Left renal pelvis (tissue), 4 donors: ENCODE measurements around the gene SLCO3A1. TPM values are rescaled to one million over a fixed set of nuclear protein-coding genes. Genes with fewer than 3 reads are reported as not detected.

Experiments
- DNase-seq, 4 donors: peaks; one replicate each; pipeline ENCODE4 v3.0.0-alpha.2; 2013; ENCODE audit warnings: low read depth in 4 of 4, low spot score in 3 of 4
- polyA plus RNA-seq, 4 donors: library from polyadenylated mRNA; unstranded; fragments of 120-200 nt; gene quantifications; one replicate each; pipeline ENCODE4 v1.2.1, GENCODE V29; 2013; ENCODE audit not compliant: insufficient read length in 4 of 4

Gene SLCO3A1
- polyA plus RNA-seq, 4 donors: 9.3 to 13.3 (median 12.3) TPM

DNA sequence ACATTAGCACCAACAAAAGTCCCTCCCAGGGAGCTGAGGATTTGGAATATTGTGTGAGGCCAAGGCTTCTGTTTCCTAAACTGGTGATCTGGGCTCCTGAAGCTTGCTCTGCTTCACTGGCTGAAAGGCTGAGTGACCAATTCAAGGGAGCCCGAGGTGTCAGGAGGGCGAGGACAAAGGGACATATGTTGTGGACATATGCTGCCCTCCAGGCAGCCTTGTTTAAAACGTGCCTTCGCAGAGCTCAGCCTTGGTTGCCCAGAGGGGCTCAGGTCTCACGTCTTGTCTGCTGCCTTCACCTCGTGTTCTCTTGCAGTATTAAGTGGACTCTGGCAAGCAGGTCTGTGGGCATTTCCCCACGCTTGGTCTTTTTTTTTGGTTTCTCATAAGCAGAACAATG lies 7.0 kb downstream of the SLCO3A1 start:
- no peak for DNase-seq

DNA sequence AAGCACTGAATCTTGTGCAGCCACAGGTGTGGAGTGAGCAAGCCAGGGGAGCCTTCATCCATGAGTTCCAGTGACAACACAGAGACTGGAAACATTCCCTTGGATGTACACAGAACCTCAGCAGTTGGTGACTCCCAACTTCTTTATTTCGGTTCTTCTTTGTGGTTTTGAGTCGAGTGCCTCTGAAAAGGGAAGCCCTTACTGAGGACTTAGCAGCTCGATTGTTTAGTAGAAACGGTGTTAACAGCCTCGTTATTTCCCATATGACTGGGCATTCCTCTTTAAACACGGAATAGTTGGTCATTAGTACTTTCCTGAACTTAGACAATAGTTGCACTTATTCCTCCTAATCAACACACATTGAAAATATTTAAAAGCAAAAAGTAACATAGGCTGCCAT lies 7.7 kb downstream of the SLCO3A1 start:
- no peak for DNase-seq

DNA sequence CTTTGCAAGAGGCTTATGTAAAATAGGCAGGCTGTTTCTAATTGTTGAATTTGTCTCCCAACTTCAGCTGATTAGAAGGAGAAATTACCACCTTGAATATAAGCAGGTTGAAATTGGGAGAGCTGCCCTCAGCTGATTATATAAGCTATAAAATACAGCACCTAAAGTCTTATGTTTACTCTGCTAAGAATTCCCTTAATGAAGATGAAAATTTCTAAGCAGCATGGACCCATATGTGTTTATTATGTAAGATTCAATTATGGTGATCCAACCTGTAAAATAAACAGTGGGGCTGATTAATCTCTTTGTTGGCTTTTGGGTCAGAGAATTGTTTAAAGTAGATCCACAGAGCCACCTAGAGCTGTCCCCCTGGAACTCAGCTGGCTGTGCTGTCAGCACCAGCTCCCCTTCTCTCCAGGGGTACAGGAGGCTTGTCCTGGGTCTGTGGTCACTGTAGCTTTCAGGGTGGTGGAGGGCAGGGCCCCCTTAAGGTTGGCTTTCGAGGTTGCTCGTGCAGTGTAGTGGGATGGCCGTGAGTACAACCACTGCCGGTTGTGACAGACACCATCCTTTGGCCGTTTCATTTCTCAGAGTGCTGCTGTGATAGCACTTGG lies 9.5 kb downstream of the SLCO3A1 start:
- DNase-seq: no peak

DNA sequence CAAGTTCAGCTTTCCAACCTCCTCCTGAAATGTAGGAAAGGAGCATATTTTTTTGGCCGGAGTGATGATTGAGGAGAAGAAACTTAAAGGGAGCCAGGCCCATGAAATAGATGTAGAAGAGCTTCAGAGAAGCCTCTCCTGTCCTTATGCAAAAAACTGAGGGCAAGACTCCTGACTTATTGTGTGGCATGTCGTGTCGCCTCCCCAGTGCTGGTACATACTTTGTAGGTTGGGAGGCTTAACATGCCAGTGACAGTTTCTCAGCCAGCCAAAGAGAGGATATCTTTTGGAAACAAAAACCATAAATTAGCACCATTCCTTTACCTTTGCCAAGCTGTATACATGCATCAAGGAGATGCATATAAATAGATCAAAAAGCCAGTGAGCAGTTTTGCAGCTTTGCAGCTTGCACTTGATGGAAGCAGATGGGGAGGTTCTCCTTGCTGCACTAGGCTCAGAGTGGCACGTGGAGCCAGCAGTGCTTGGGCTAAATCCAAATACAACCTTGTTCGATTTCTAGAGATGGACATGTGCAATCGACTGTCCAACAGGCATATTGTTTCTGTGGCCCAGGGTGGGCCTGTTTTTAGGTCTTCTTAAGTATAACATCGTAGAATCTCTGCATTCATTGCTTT lies 10.2 kb downstream of the SLCO3A1 start:
- no peak for DNase-seq

DNA sequence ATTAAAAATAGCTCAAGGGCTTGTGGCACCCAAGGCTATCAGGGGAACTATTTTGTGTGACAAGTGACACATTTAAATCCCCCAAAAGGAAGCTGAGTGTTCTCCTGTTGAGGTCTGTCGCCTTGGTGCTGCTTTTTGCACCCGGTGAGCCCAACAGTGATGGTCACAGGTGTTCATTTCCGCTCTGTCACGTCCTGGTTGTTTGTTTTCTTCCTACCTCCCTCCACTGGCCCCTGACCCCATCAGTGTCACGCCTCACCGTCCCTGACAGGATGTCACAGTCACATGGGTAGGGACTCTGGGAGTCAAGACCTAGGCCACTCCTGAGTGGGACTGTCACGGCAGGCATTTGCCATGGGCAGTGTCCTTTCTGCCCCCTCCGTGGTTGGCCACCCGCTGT lies 11.2 kb downstream of the SLCO3A1 start:
- no peak for DNase-seq

DNA sequence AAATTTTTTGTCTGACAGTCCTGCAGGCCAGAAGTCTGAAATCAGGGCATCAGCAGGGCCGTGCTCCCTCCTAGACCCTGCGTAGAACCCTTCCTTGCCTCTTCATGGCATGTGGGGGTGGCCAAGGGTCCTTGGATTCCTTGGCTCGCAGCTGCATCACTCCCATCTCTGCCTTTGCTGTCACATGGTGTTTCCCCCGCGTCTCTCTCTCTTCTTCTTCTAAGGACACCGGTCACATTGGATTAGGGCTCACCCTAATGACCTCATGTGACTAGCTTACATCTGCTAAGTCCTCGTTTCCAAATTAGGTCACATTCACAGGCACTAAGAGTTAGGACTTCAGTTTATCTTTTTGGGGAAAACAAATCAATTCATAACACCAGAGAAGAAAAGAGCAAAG lies 12.0 kb downstream of the SLCO3A1 start:
- DNase-seq: no peak

DNA sequence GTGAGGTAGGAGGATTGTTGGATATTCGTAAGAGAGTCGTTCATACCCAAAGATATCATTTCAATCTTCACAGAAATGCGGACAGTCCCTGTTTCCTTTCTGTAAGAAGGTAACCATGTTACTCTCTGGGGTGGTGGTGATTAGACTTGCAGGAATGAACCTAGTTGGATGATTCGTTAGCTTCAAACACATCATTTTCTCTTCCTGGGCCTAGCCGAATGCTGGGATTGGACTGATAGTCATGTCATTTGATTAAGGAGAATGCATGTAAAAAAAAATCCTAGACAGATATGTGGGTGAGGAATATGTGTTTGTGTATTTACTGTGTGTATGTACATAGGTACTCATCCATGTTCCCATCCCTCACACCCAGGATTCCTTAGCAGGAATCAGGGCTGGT lies 12.4 kb downstream of the SLCO3A1 start:
- no peak for DNase-seq

DNA sequence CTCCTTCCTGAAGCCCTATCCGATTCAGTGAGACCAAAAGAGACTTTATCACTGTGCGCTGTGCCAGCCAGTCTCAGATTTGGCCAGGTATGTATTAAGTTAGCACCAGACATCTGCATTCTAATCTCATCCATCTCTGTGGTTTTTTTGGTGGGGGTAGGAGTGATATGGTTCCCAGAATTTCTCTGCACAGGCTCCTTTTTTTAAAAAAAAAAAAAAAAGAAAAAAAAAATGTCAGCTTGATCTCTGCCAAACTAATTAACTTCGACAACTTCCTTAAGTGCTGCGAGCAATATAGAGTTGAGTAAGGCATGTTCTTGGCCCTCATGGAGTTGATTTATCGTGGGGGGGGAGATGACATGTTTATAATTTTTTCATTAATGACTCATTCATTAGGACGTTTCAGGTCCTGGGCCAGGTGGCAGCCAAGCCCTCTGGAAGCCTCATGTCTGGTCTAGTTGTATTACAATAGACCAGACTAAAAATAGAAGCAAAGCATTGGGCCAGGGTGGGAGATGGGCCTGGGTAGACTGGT lies 12.9 kb downstream of the SLCO3A1 start:
- DNase-seq: no peak

DNA sequence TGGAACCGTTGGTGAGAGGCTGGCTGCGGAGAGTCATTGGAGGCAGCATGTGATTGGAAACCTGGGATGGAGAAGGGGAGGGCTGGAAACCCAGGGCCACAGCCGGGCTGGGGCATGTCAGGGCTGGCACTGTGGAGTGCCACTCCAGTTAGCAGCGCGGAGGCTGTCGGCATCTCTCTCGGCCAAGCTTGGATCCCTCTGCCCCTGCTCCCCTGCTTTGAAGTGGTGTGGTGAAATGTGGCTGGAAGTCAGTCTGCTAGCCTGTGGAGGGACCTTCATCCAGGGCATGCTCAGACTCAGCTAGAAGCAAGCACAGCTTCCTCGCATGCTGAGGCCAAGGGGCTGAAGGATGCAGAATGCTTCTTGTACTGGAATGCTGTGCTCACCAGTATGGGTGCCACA lies 13.5 kb downstream of the SLCO3A1 start:
- no peak for DNase-seq

DNA sequence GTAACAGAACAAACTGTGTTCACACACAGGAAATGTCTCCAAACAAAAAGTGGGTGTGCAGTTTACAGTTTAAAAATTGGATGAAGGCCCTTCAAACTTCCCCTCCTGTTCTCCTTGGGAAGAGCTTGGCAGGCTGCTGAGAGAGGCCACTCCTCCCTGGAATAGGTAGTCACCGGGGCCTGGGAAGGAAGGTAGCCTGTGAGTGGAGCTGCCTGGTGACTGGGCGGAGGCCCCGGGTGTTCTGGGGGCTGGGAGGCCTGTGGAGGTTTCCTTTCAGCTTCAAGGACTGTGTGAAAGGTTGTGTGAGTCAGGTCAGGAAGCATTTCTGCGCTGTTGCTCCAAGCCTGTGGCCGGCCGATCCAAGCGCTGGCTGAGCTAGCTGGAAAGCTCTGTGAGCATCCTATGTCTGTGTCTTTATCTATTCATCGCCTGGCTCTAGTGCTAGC lies 14.1 kb downstream of the SLCO3A1 start:
- DNase-seq: no peak

DNA sequence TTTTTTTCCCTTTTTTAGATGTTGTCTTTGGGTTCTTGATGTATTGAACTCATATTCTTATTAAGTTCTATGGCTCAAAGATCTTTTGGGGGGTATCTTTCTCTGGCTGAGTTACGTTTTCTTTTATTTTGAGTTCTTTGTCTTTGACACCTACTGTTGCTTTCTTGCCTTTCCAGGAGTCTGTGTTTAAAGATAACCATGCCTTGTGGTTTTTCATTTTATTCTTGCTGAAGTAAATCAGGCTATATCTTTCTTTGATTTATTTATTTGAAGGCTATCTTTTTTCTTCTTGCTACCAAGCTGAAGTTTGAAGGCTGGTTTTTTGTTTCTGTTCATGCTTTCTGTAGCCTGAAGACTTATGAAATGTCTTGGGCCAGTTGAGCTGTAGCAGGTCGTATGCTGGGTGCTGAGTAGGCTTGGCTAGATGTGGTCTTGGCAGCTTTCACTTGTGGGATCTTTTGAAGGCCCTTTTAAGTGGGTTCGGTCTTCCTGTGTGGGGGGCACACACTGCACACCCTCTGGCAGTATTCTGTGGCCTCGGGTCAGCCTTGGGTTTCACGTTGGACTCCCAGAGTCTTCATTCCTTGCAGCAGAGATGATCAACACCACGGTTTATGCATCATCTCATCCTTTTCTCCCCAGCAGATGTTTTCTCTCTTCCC lies 17.5 kb downstream of the SLCO3A1 start:
- no peak for DNase-seq

DNA sequence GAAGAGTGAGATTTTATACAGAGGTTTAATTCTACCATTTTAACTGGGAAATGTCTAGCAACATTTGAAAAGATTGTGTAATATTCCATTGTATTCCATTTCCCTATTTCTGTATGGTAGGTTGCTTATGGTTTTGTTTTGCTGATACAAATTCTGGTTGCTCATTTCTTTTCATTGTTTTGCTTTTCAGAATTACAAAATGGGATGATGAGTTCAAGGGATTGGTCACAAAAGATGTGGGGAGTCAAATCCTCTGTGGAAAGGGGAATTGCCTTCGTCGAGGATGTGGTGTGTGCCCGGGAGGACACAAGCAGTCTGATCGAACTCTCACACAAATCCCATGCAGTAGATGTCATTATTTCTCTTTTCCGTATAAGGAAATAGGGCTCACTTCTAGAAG lies 18.3 kb downstream of the SLCO3A1 start:
- no peak for DNase-seq

DNA sequence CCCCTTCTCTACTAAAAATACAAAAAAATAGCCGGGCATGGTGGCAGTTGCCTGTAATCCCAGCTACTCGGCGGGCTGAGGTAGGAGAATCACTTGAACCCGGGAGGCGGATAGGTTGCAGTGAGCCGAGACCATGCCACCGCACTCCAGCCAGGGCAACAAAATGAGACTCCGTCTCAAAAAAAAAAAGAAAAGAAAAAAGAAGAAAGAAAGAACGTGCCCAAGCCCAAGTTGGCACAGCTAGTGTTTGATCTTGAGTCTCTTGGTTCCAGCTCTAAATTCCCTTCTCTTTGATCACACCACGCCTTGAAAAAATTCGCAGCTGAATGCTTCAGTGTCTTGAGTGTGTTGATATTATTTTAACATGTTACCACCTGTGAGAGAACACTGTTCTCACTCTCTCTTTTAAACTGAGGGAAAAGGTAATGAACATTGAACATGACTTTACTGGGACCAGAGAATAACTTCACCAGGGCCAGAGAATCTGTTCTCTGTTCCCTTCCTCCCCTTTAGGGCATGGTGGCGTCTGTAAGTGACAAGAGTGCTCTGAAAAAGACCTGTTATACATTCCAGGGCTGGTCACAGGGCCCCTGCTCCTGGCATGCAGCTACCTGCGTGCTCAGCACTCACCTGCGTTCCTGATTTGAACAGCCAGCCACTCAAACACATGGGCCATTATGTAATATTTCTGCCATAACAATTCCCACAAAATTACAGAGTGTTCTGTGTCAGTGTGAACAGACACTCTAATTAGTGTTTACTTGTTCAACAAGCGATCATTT lies 19.0 kb downstream of the SLCO3A1 start:
- DNase-seq: no peak

DNA sequence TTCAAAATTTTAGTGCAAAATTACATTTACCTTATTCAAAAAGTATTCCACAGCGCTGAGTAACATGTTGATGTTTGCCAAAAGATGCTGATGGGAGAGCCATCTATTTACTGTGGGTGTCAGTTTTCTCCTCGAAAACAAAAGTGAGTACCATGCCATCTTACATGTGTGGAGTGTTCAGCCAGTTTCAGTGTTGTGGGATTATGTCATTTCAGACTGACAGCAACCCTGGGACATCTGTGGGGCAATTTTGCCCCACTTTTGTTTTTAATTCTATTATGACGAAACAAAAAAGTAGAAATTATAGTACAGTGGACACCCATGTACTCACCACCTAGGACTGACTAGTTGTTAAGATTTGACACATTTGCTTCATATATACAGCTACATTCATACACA lies 19.6 kb downstream of the SLCO3A1 start:
- DNase-seq: no peak

DNA sequence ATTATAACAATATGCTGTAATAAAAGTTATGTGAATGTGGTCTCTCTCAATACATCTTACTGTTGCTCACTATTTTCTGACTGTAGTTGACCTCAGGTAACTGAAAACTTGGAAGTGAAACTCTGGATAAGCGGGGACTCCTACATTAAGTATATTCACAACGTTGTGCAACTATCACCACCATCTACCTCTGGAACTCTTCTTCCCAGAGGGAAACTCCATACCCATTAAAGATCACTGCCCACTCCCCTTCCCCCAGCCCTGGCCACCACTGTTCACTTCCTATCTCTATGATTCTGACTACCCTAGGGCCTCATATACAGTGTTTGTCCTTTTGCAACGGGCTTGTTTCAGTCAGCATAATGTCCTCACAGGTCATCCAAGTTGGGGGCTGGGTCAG lies 20.7 kb downstream of the SLCO3A1 start:
- DNase-seq: no peak

DNA sequence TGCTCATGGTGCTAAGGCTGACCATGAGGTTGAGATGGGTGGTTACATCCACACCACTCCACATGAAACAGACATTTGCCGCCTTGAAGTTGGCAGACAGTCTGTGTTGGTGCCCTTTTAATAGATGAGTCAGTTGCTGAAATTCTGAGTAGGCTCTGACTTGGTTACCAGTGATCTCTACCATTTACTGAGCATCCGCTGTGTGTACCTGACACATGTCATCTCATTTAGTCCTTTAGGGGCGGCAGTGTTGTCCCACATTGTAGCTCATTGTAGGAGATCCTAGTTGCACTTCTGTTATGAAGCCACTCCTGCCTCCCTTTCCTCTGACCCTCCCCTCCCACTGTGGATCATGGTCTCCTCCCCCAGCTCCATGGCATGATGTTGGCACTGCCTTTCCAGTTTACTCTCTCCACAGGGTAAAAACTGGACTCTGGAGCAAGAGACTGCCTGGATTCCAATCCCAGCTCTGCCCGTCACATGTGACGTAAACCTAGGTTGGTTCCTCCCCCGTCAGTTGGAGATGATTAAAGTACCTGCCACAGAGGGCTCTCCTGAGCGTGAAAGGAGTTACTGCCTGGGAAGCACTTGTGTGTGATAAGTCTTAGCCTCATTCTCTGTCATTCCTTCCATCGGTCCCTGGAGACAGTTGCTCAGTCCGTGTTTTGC lies 21.6 kb downstream of the SLCO3A1 start:
- no peak for DNase-seq

DNA sequence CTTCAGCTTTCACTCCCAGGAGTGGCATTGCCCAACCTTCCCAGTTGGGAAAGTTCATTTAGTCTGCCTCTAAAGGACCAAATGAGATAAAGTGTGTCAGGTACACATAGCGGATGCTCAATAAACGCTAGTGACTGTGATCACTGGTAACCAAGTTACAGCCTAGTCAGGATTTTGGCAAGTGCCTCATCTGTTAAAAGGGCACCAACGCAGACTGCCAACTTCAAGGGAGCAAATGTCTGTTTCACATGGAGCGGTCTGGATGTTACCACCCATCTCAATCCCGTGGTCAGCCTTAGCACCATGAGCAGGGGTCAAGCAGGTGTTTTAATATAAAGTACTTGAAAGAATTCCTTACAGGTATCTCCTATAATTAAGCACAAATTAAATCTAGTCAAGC lies 22.7 kb downstream of the SLCO3A1 start:
- DNase-seq: no peak

DNA sequence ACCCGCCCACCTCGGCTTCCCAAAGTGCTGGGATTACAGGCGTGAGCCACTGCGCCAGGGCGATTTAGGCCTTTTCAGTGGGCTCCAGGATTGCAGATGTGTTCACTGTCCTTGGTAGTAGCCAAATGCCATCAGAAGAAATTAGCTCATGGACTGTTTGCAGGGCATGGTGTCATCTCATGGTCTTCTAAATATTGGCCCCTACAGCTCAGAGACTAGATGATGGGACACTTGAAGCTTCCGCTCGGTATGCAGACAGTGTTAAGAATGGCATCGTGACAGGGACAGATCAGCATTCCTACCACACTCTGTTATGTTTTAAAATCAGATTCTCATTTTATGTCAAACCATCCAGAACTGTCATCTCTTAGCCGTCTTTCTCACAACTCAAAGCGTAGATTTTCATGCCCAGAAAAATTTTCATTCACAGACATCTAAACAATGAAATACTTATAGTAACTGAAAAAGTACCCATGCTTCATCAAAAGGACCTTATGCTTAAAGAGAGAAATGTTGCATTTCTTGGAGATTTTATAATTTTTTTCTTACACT lies 24.9 kb downstream of the SLCO3A1 start:
- DNase-seq: no peak

DNA sequence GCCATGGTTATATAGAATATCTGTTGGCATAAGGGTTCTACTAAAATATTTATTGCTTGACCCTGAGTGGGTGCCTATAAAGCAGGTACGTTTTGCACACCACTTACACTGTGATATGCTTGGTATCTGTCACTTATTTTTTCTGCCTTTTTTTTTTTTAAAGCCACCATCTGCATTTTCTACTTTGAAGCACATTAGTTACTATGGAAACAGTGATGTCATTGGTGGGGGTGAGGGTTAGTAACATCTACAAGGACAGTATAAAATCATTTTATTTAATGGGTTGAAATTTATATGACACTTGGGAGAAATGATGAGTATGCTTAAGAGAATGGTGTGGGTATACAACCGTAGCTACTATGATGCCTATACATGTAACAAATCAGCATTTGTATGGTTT lies 25.6 kb downstream of the SLCO3A1 start:
- no peak for DNase-seq

DNA sequence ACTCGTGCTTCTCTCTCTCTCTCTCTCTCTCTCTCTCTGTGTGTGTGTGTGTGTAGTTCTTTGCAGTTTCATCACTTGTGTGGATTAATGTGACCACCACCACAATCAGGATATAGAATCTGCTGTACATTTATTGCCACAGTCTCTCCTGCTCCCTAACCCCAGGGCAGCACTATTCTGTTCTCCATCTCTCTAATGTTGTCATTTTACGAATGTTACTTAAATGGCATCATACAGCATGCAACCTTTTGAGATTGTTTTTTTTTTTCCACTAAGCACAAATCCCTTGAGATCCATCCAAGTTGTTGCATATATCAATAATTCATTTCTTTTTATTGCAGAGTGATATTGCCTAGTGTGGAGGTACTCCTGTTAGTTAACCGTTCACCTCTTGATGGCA lies 26.9 kb downstream of the SLCO3A1 start:
- DNase-seq: no peak
